22Rv1 (cell line): ENCODE results near the gene RPF1.

ENCODE experiments used
- CTCF ChIP-seq: fragments of 450-650 bp; IDR thresholded peaks from 2 replicates; pipeline ENCODE4 v1.5.1; 2017; ENCODE audit warnings: mild to moderate bottlenecking
- ZFX ChIP-seq: fragments of 450-650 bp; IDR thresholded peaks from 2 replicates; pipeline ENCODE4 v1.6.1; 2017; ENCODE audit warnings: antibody characterized with exemption, borderline replicate concordance

- TF ChIP-seq CTCF, result no peak
- no peak for TF ChIP-seq ZFX
Observed at GRCh38 chr1:84450910-84451309, 28.2 kb upstream of the RPF1 start.
